Epidermal melanocyte (primary cell): ENCODE measurements around the gene SIPA1L3.
A peak's percentile ranks its signal among the peaks of the same experiment; 100 is the strongest.
"Not testable (repeated sequence)": the region's sequence is repeated elsewhere in the genome, so short reads cannot be mapped to it uniquely, and the experiment has no call there.

Experiments
- DNase-seq: peaks from one replicate; pipeline ENCODE4 v3.0.0; 2011; ENCODE audit warnings: low spot score; ENCODE audit not compliant: insufficient read length

Gene SIPA1L3

GRCh38 chr19:38071054-38071453, 164.0 kb downstream of the SIPA1L3 start:
- DNase-seq = not testable (repeated sequence)

- DNase-seq = no peak
Measured at GRCh38 chr19:38071647-38072046, 164.6 kb downstream of the SIPA1L3 start.

GRCh38 chr19:38072776-38073750, 166.1 kb downstream of the SIPA1L3 start:
- DNase-seq = no peak

GRCh38 chr19:38073841-38074685, 167.1 kb downstream of the SIPA1L3 start:
- no peak for DNase-seq

GRCh38 chr19:38076337-38076736, 169.3 kb downstream of the SIPA1L3 start:
- no peak for DNase-seq

GRCh38 chr19:38078302-38078930, 171.4 kb downstream of the SIPA1L3 start:
- DNase-seq = no peak

- peak; percentile 73 for DNase-seq
Measured at GRCh38 chr19:38079926-38080380, 172.9 kb downstream of the SIPA1L3 start.

GRCh38 chr19:38081547-38082255, 174.7 kb downstream of the SIPA1L3 start:
- no peak for DNase-seq

GRCh38 chr19:38082256-38083118, 175.5 kb downstream of the SIPA1L3 start:
- no peak for DNase-seq

GRCh38 chr19:38084196-38084595, 177.2 kb downstream of the SIPA1L3 start:
- DNase-seq = no peak

- no peak for DNase-seq
Measured at GRCh38 chr19:38089440-38089839, 182.4 kb downstream of the SIPA1L3 start.

- no peak for DNase-seq
Measured at GRCh38 chr19:38093154-38093553, 186.1 kb downstream of the SIPA1L3 start.

GRCh38 chr19:38093587-38093986, 186.6 kb downstream of the SIPA1L3 start:
- DNase-seq = no peak

GRCh38 chr19:38095411-38096308, 188.7 kb downstream of the SIPA1L3 start:
- DNase-seq = peak; percentile 45

GRCh38 chr19:38099966-38100365, 193.0 kb downstream of the SIPA1L3 start:
- no peak for DNase-seq

GRCh38 chr19:38100589-38100988, 193.6 kb downstream of the SIPA1L3 start:
- DNase-seq = no peak

GRCh38 chr19:38101723-38102122, 194.7 kb downstream of the SIPA1L3 start:
- DNase-seq = no peak

- DNase-seq = no peak
Measured at GRCh38 chr19:38105574-38105973, 198.6 kb downstream of the SIPA1L3 start.

- DNase-seq = no peak
Measured at GRCh38 chr19:38107129-38107528, 200.1 kb downstream of the SIPA1L3 start.
